K562 (cell line): ENCODE results near the gene ICAM3. TPM values are rescaled to one million over a fixed set of nuclear protein-coding genes. Genes with fewer than 3 reads are reported as not detected.

Experiments used
- C11orf30 ChIP-seq: fragments of 450-650 bp; IDR thresholded peaks from 2 replicates; pipeline ENCODE4 v1.6.1; 2016; ENCODE audit warnings: low read depth, mild to moderate bottlenecking
- CBFB ChIP-seq: sonication (generic); formaldehyde crosslinking; IDR thresholded peaks from 2 replicates; pipeline ENCODE4 v1.4.0; 2020; ENCODE audit warnings: mild to moderate bottlenecking, missing genetic modification reagents
- KAT7 ChIP-seq: sonication (generic); formaldehyde crosslinking; IDR thresholded peaks from 2 replicates; pipeline ENCODE4 v1.8.0; 2022; ENCODE audit warnings: missing genetic modification reagents, mild to moderate bottlenecking, borderline replicate concordance
- KDM5B ChIP-seq: fragments of 200-600 bp; sonication (generic); IDR thresholded peaks from 2 replicates; pipeline ENCODE4 v1.6.1; 2012; ENCODE audit warnings: low read depth, mild to moderate bottlenecking, moderate library complexity, low read length, control low read depth, inconsistent platforms; ENCODE audit not compliant: insufficient replicate concordance
- MECOM ChIP-seq: fragments of 250-450 bp; sonication (Bioruptor Pico); IDR thresholded peaks from 2 replicates; pipeline ENCODE4 v1.8.0; 2022; ENCODE audit warnings: inconsistent platforms
- NFRKB ChIP-seq: fragments of 450-650 bp; IDR thresholded peaks from 2 replicates; pipeline ENCODE4 v1.6.1; 2016; ENCODE audit warnings: low read depth
- NR1H2 ChIP-seq: sonication (generic); formaldehyde crosslinking; IDR thresholded peaks from 2 replicates; pipeline ENCODE4 v1.4.0; 2020; ENCODE audit warnings: mild to moderate bottlenecking, missing genetic modification reagents
- POLR3G ChIP-seq: IDR thresholded peaks from 2 replicates; pipeline ENCODE4 v1.6.1; 2011; ENCODE audit not compliant: insufficient read length, insufficient replicate concordance; ENCODE audit errors: extremely low read depth
- POU5F1 ChIP-seq: fragments of 150-350 bp; IDR thresholded peaks from 2 replicates; pipeline ENCODE4 v1.6.1; 2014; ENCODE audit warnings: borderline replicate concordance, low read length, low read depth, mild to moderate bottlenecking; ENCODE audit not compliant: partially characterized antibody
- SMAD1 ChIP-seq: fragments of 150-350 bp; IDR thresholded peaks from 2 replicates; pipeline ENCODE4 v1.6.1; 2014; ENCODE audit warnings: low read length, low read depth; ENCODE audit not compliant: partially characterized antibody
- TAF15 ChIP-seq: fragments of 200-400 bp; formaldehyde crosslinking; IDR thresholded peaks from 2 replicates; pipeline ENCODE4 v1.6.1; 2017; ENCODE audit warnings: mild to moderate bottlenecking, low read depth, low read length, moderate library complexity
- TFAP4 ChIP-seq: sonication (generic); formaldehyde crosslinking; IDR thresholded peaks from 2 replicates; pipeline ENCODE4 v1.8.0; 2022; ENCODE audit warnings: missing genetic modification reagents, mild to moderate bottlenecking, moderate library complexity, borderline replicate concordance
- THRAP3 ChIP-seq: fragments of 450-650 bp; IDR thresholded peaks from 2 replicates; pipeline ENCODE4 v1.6.1; 2016; ENCODE audit warnings: mild to moderate bottlenecking, inconsistent platforms, borderline replicate concordance
- YY1 ChIP-seq, 3 experiments: IDR thresholded peaks; 2 replicates each; pipeline ENCODE4 v1.6.1; 2011; ENCODE audit warnings: low read length in 2 of 3, mild to moderate bottlenecking in 2 of 3, moderate library complexity in 2 of 3, borderline replicate concordance in 1 of 3, control low read depth in 1 of 3, low read depth in 1 of 3; ENCODE audit not compliant: insufficient read depth in 3 of 3, insufficient replicate concordance in 2 of 3, control insufficient read depth in 1 of 3, insufficient read length in 1 of 3; ENCODE audit errors: extremely low read depth in 1 of 3
- polyA plus RNA-seq, 8 experiments: library from polyadenylated mRNA; depleted of rRNA in 4 of 8; stranded (reverse) in 5 of 8; unstranded in 3 of 8; fragments of >200 nt; fragmentation: Nextera tagmentation in 2 of 8; fragmentation: Illumina TruSeq in 1 of 8; extraction: Ambion mirVana in 2 of 8; extraction: Trizol in 1 of 8; gene quantifications; 2 replicates each; pipeline versions ENCODE4 v1.2.1 to v1.2.3, GENCODE V29; 2011 to 2014; ENCODE audit warnings: inconsistent platforms in 1 of 8, missing spikeins in 1 of 8
- total RNA-seq, 7 experiments: library from RNA; depleted of rRNA in 6 of 7; stranded (reverse); fragments of >200 nt in 6 of 7; fragmentation: Illumina TruSeq in 2 of 7; extraction: Trizol in 2 of 7; gene quantifications; 2 replicates each; pipeline versions ENCODE4 v1.2.1 to v1.2.3, GENCODE V29; 2011 to 2021; ENCODE audit warnings: low replicate concordance in 1 of 7
- TF ChIP-seq, protein P1 (sequence below): sonication (generic); formaldehyde crosslinking; IDR thresholded peaks from 2 replicates; pipeline ENCODE4 v1.8.0; 2022; ENCODE audit warnings: mild to moderate bottlenecking, missing genetic modification reagents
- TF ChIP-seq, protein P2 (sequence below), 2 experiments: fragments of 450-650 bp; IDR thresholded peaks; 2 replicates each; pipeline ENCODE4 v1.6.1; 2016

Gene ICAM3
- total and polyA plus RNA-seq, 9 of the 15 experiments (the other 6 are each of a cell fraction or from before 2014, with no cell fraction given), result 6.5 to 39.5 (median 24.2) TPM

DNA sequence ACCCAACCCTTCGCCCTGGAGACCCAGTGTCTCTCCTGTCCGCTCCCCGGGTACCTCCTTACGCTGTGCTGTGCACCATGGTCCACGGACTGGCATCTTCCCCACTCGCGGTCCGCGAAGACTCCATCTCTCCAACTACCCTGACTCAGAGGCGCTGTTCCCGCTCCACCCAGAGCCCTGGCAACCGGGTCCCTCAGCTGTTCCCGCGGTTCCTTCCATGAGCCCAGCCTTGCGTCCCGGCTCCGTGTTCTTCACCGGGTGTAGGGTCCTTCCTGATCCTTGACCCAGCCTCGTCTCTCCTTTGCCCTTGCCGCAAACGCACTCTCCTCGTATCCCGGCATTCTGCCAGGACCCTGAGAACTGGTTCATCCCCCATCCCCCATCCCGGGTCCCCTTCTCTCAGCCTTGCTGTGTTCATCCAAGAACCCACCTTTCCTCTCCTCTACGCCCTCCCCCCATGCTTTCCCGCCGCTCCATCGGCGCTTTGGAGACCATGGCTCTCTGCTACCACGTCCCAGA lies 49.0 kb downstream of the ICAM3 start (continued):
- TF ChIP-seq C11orf30, result no peak
- TF ChIP-seq, protein P1, sequence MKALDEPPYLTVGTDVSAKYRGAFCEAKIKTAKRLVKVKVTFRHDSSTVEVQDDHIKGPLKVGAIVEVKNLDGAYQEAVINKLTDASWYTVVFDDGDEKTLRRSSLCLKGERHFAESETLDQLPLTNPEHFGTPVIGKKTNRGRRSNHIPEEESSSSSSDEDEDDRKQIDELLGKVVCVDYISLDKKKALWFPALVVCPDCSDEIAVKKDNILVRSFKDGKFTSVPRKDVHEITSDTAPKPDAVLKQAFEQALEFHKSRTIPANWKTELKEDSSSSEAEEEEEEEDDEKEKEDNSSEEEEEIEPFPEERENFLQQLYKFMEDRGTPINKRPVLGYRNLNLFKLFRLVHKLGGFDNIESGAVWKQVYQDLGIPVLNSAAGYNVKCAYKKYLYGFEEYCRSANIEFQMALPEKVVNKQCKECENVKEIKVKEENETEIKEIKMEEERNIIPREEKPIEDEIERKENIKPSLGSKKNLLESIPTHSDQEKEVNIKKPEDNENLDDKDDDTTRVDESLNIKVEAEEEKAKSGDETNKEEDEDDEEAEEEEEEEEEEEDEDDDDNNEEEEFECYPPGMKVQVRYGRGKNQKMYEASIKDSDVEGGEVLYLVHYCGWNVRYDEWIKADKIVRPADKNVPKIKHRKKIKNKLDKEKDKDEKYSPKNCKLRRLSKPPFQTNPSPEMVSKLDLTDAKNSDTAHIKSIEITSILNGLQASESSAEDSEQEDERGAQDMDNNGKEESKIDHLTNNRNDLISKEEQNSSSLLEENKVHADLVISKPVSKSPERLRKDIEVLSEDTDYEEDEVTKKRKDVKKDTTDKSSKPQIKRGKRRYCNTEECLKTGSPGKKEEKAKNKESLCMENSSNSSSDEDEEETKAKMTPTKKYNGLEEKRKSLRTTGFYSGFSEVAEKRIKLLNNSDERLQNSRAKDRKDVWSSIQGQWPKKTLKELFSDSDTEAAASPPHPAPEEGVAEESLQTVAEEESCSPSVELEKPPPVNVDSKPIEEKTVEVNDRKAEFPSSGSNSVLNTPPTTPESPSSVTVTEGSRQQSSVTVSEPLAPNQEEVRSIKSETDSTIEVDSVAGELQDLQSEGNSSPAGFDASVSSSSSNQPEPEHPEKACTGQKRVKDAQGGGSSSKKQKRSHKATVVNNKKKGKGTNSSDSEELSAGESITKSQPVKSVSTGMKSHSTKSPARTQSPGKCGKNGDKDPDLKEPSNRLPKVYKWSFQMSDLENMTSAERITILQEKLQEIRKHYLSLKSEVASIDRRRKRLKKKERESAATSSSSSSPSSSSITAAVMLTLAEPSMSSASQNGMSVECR (CRISPR knock-in tag), result 0 out of 2 replicates have a peak, but pooled peaks have one; percentile 41
- TF ChIP-seq CBFB (CRISPR knock-in tag), result peak; percentile 5; the same call in 1 of the 2 replicates
- TF ChIP-seq POLR3G, result no peak
- TF ChIP-seq KAT7, result no peak
- TF ChIP-seq MECOM (CRISPR knock-in tag), result no peak
- TF ChIP-seq KDM5B, result peak; percentile 76
- peak; percentile 42 for TF ChIP-seq SMAD1
- TF ChIP-seq TAF15, result 0 out of 2 replicates have a peak, but pooled peaks have one; percentile 28
- TF ChIP-seq, protein P2, sequence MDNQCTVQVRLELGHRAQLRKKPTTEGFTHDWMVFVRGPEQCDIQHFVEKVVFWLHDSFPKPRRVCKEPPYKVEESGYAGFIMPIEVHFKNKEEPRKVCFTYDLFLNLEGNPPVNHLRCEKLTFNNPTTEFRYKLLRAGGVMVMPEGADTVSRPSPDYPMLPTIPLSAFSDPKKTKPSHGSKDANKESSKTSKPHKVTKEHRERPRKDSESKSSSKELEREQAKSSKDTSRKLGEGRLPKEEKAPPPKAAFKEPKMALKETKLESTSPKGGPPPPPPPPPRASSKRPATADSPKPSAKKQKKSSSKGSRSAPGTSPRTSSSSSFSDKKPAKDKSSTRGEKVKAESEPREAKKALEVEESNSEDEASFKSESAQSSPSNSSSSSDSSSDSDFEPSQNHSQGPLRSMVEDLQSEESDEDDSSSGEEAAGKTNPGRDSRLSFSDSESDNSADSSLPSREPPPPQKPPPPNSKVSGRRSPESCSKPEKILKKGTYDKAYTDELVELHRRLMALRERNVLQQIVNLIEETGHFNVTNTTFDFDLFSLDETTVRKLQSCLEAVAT (IDR thresholded peaks at IDR 0.05), result 0 out of 4 replicates have a peak, but pooled peaks of 1 of the 2 experiments have one; percentile 64
- peak; percentile 33; the same call in 1 of the 2 replicates for TF ChIP-seq NFRKB
- no peak for TF ChIP-seq NR1H2 (CRISPR knock-in tag)
- TF ChIP-seq POU5F1, result no peak
- 0 out of 2 replicates have a peak, but pooled peaks have one; percentile 10 for TF ChIP-seq THRAP3
- TF ChIP-seq YY1 (IDR thresholded peaks at IDR 0.05; ENCODE audit: borderline replicate concordance in 1 of 3, control insufficient read depth in 1 of 3, extremely low read depth in 1 of 3, insufficient read depth in 3 of 3, insufficient read length in 1 of 3, insufficient replicate concordance in 2 of 3, low read depth in 1 of 3, low read length in 2 of 3), result peak in 1 of 3 experiments; percentile 2
- TF ChIP-seq TFAP4 (CRISPR knock-in tag), result peak; percentile 27; the same call in 1 of the 2 replicates
